HepG2 (cell line): Measurements from ENCODE around the gene IFT52. TPM values are rescaled to one million over a fixed set of nuclear protein-coding genes. Genes with fewer than 3 reads are reported as not detected.
A peak's percentile ranks its signal among the peaks of the same experiment; 100 is the strongest.

Experiments
- BCLAF1 ChIP-seq: fragments of 450-650 bp; IDR thresholded peaks from 2 replicates; pipeline ENCODE4 v1.6.1; 2017; ENCODE audit warnings: mild to moderate bottlenecking
- HIVEP1 ChIP-seq: sonication (generic); formaldehyde crosslinking; IDR thresholded peaks from 2 replicates; pipeline ENCODE4 v1.4.0; 2020; ENCODE audit warnings: mild to moderate bottlenecking, missing genetic modification reagents
- HOXA9 ChIP-seq: sonication (generic); formaldehyde crosslinking; IDR thresholded peaks from 2 replicates; pipeline ENCODE4 v1.8.1; 2022; ENCODE audit warnings: missing genetic modification reagents, mild to moderate bottlenecking, moderate library complexity, borderline replicate concordance
- KLF16 ChIP-seq, 2 experiments: sonication (generic) in 1 of 2; formaldehyde crosslinking in 1 of 2; IDR thresholded peaks; 2 replicates each; pipeline versions ENCODE4 v1.6.1 to v1.8.0; 2016 to 2023; ENCODE audit warnings: missing genetic modification reagents in 2 of 2, missing compliant biosample characterization in 1 of 2
- NFE2 ChIP-seq: sonication (generic); formaldehyde crosslinking; IDR thresholded peaks from 2 replicates; pipeline ENCODE4 v1.4.0; 2020; ENCODE audit warnings: missing genetic modification reagents
- NFE2L1 ChIP-seq: sonication (generic); formaldehyde crosslinking; IDR thresholded peaks from 2 replicates; pipeline ENCODE4 v1.4.0; 2020; ENCODE audit warnings: missing genetic modification reagents, mild to moderate bottlenecking, borderline replicate concordance
- NR1H2 ChIP-seq: sonication (generic); formaldehyde crosslinking; IDR thresholded peaks from 2 replicates; pipeline ENCODE4 v1.8.1; 2022; ENCODE audit warnings: low read depth, missing genetic modification reagents, borderline replicate concordance
- PHF5A ChIP-seq: IDR thresholded peaks from one replicate; pipeline ENCODE4 v1.6.1; 2018; ENCODE audit warnings: low read depth, missing genetic modification reagents; ENCODE audit not compliant: unreplicated experiment
- STAT6 ChIP-seq: sonication (generic); formaldehyde crosslinking; IDR thresholded peaks from 2 replicates; pipeline ENCODE4 v1.4.0; 2020; ENCODE audit warnings: missing genetic modification reagents, mild to moderate bottlenecking, borderline replicate concordance
- TBX3 ChIP-seq: fragments of 450-650 bp; IDR thresholded peaks from 2 replicates; pipeline ENCODE4 v1.6.1; 2017; ENCODE audit warnings: antibody characterized with exemption, mild to moderate bottlenecking, inconsistent platforms, borderline replicate concordance
- TP53 ChIP-seq: sonication (generic); formaldehyde crosslinking; conservative IDR thresholded peaks from 2 replicates; pipeline ENCODE4 v1.4.0; 2020; ENCODE audit warnings: missing genetic modification reagents
- ZNF180 ChIP-seq: sonication (generic); formaldehyde crosslinking; IDR thresholded peaks from 2 replicates; pipeline ENCODE4 v1.4.0; 2020; ENCODE audit warnings: low read depth, missing genetic modification reagents, borderline replicate concordance
- ZNF501 ChIP-seq: sonication (generic); formaldehyde crosslinking; IDR thresholded peaks from 2 replicates; pipeline ENCODE4 v1.5.1; 2020; ENCODE audit warnings: mild to moderate bottlenecking, moderate library complexity, missing genetic modification reagents
- ZNF724P ChIP-seq: sonication (generic); formaldehyde crosslinking; IDR thresholded peaks from 2 replicates; pipeline ENCODE4 v1.8.0; 2022; ENCODE audit warnings: missing genetic modification reagents, borderline replicate concordance
- ZSCAN31 ChIP-seq: sonication (generic); formaldehyde crosslinking; IDR thresholded peaks from 2 replicates; pipeline ENCODE4 v1.5.0; 2020; ENCODE audit warnings: low read depth, mild to moderate bottlenecking, missing genetic modification reagents
- polyA plus RNA-seq, 8 experiments: library from polyadenylated mRNA; depleted of rRNA in 3 of 8; stranded (reverse) in 7 of 8; unstranded in 1 of 8; fragments of >200 nt; fragmentation: Illumina TruSeq in 4 of 8; extraction: Trizol in 4 of 8; gene quantifications; 2 replicates each; pipeline versions ENCODE4 v1.2.1 to v1.2.3, GENCODE V29; 2011 to 2016; ENCODE audit warnings: low read depth in 4 of 8, missing spikeins in 1 of 8, mixed read lengths in 1 of 8; ENCODE audit not compliant: insufficient read depth in 1 of 8
- total RNA-seq, 5 experiments: library from RNA; depleted of rRNA; stranded (reverse); fragments of >200 nt; fragmentation: Illumina TruSeq; extraction: Trizol; gene quantifications; 2 replicates each; pipeline ENCODE4 v1.2.3, GENCODE V29; 2016; ENCODE audit warnings: low read depth in 1 of 5
- TF ChIP-seq, protein P1 (sequence below): sonication (generic); formaldehyde crosslinking; IDR thresholded peaks from 2 replicates; pipeline ENCODE4 v1.5.1; 2020; ENCODE audit warnings: mild to moderate bottlenecking, moderate library complexity, missing genetic modification reagents
- TF ChIP-seq, protein P2 (sequence below): sonication (generic); formaldehyde crosslinking; IDR thresholded peaks from 2 replicates; pipeline ENCODE4 v1.4.0; 2020; ENCODE audit warnings: low read depth, missing genetic modification reagents

IFT52 gene
- total and polyA plus RNA-seq, 2 of the 13 experiments (the other 11 are each of a cell fraction or from before 2014, with no cell fraction given) = 48.0 to 64.0 TPM

DNA sequence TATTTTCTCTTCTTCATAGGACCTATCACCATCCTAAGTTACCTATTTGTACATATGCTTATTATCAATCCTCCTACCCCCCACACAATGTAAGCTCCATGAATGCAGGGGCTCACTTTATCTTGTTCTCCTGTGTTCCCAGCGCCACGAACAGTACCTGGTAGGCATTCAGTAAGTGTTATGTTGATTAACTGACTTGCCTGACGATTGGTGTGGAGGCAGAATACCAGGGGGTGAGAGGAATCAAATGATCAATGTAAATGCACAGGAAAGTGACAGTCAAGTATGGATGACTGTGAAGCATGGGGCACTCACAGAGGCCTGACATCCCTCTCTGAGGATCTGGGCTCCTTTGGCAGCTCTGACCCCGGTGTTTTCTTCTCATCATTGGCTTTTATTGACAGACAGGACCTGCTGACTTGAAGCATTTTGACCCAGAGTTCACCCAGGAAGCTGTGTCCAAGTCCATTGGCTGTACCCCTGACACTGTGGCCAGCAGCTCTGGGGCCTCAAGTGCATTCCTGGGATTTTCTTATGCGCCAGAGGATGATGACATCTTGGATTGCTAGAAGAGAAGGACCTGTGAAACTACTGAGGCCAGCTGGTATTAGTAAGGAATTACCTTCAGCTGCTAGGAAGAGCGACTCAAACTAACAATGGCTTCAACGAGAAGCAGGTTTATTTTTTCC lies 6.1 kb upstream of the IFT52 start (continued):
- TF ChIP-seq, protein P1, sequence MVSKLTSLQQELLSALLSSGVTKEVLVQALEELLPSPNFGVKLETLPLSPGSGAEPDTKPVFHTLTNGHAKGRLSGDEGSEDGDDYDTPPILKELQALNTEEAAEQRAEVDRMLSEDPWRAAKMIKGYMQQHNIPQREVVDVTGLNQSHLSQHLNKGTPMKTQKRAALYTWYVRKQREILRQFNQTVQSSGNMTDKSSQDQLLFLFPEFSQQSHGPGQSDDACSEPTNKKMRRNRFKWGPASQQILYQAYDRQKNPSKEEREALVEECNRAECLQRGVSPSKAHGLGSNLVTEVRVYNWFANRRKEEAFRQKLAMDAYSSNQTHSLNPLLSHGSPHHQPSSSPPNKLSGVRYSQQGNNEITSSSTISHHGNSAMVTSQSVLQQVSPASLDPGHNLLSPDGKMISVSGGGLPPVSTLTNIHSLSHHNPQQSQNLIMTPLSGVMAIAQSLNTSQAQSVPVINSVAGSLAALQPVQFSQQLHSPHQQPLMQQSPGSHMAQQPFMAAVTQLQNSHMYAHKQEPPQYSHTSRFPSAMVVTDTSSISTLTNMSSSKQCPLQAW (CRISPR knock-in tag) = 0 out of 2 replicates have a peak, but pooled peaks have one; percentile 9
- no peak for TF ChIP-seq ZNF180
- peak; percentile 39; the same call in 1 of the 2 replicates for TF ChIP-seq ZNF501
- 0 out of 4 replicates have a peak, but pooled peaks of 1 of the 2 experiments have one; percentile 13 for TF ChIP-seq KLF16 (CRISPR knock-in tag; IDR thresholded peaks at IDR 0.05)
- TF ChIP-seq NR1H2 (CRISPR knock-in tag) = no peak
- TF ChIP-seq HIVEP1 = no peak
- no peak for TF ChIP-seq NFE2 (CRISPR knock-in tag)
- TF ChIP-seq NFE2L1 = no peak
- TF ChIP-seq, protein P2, sequence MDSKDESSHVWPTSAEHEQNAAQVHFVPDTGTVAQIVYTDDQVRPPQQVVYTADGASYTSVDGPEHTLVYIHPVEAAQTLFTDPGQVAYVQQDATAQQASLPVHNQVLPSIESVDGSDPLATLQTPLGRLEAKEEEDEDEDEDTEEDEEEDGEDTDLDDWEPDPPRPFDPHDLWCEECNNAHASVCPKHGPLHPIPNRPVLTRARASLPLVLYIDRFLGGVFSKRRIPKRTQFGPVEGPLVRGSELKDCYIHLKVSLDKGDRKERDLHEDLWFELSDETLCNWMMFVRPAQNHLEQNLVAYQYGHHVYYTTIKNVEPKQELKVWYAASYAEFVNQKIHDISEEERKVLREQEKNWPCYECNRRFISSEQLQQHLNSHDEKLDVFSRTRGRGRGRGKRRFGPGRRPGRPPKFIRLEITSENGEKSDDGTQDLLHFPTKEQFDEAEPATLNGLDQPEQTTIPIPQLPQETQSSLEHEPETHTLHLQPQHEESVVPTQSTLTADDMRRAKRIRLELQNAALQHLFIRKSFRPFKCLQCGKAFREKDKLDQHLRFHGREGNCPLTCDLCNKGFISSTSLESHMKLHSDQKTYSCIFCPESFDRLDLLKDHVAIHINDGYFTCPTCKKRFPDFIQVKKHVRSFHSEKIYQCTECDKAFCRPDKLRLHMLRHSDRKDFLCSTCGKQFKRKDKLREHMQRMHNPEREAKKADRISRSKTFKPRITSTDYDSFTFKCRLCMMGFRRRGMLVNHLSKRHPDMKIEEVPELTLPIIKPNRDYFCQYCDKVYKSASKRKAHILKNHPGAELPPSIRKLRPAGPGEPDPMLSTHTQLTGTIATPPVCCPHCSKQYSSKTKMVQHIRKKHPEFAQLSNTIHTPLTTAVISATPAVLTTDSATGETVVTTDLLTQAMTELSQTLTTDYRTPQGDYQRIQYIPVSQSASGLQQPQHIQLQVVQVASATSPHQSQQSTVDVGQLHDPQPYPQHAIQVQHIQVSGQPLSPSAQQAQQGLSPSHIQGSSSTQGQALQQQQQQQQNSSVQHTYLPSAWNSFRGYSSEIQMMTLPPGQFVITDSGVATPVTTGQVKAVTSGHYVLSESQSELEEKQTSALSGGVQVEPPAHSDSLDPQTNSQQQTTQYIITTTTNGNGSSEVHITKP (CRISPR knock-in tag) = peak; percentile 31; the same call in 1 of the 2 replicates
- TF ChIP-seq ZNF724P (CRISPR knock-in tag) = no peak
- no peak for TF ChIP-seq TP53 (CRISPR knock-in tag)
- no peak for TF ChIP-seq STAT6 (CRISPR knock-in tag)
- no peak for TF ChIP-seq HOXA9 (CRISPR knock-in tag)
- TF ChIP-seq PHF5A = no peak
- TF ChIP-seq ZSCAN31 (CRISPR knock-in tag) = peak; percentile 53; the same call in 1 of the 2 replicates
- no peak for TF ChIP-seq BCLAF1
- TF ChIP-seq TBX3 = no peak
